ENCODE measurements around the gene PAPSS2. TPM values are rescaled to one million over a fixed set of nuclear protein-coding genes. Genes with fewer than 3 reads are reported as not detected.
A peak's percentile ranks its signal among the peaks of the same experiment; 100 is the strongest.
"Not testable (repeated sequence)": the region's sequence is repeated elsewhere in the genome, so short reads cannot be mapped to it uniquely, and the experiment has no call there.

PAPSS2 gene
- total RNA-seq, 1 donor from 2014 or later: 21.1 TPM

- no peak overlapping the region for H3K4me3 Mint-ChIP-seq
- H3K27ac Mint-ChIP-seq: no peak overlapping the region
- DNase-seq (ENCODE audit: extremely low spot score, unreplicated experiment): no peak
- H3K9me3 Mint-ChIP-seq: peaks cover 4% of the 10 kb centered on the region
- TF ChIP-seq, protein P1, sequence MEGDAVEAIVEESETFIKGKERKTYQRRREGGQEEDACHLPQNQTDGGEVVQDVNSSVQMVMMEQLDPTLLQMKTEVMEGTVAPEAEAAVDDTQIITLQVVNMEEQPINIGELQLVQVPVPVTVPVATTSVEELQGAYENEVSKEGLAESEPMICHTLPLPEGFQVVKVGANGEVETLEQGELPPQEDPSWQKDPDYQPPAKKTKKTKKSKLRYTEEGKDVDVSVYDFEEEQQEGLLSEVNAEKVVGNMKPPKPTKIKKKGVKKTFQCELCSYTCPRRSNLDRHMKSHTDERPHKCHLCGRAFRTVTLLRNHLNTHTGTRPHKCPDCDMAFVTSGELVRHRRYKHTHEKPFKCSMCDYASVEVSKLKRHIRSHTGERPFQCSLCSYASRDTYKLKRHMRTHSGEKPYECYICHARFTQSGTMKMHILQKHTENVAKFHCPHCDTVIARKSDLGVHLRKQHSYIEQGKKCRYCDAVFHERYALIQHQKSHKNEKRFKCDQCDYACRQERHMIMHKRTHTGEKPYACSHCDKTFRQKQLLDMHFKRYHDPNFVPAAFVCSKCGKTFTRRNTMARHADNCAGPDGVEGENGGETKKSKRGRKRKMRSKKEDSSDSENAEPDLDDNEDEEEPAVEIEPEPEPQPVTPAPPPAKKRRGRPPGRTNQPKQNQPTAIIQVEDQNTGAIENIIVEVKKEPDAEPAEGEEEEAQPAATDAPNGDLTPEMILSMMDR (conservative IDR thresholded peaks at IDR 0.05): peak; percentile 85
- no peaks in the 10 kb centered on the region for H3K27me3 Mint-ChIP-seq
- H3K36me3 Mint-ChIP-seq: no peaks in the 10 kb centered on the region
- peaks cover 11% of the 10 kb centered on the region for H3K4me1 Mint-ChIP-seq (ENCODE audit: unreplicated experiment)
Observed at GRCh38 chr10:87734987-87735827, 75.5 kb downstream of the PAPSS2 start.

GRCh38 chr10:87738253-87738652 lies 78.6 kb downstream of the PAPSS2 start:
- not testable (repeated sequence) for DNase-seq (ENCODE audit: extremely low spot score, unreplicated experiment); H3K27me3 Mint-ChIP-seq; H3K27ac Mint-ChIP-seq; H3K4me3 Mint-ChIP-seq; H3K4me1 Mint-ChIP-seq (ENCODE audit: unreplicated experiment); H3K9me3 Mint-ChIP-seq; H3K36me3 Mint-ChIP-seq

DNA sequence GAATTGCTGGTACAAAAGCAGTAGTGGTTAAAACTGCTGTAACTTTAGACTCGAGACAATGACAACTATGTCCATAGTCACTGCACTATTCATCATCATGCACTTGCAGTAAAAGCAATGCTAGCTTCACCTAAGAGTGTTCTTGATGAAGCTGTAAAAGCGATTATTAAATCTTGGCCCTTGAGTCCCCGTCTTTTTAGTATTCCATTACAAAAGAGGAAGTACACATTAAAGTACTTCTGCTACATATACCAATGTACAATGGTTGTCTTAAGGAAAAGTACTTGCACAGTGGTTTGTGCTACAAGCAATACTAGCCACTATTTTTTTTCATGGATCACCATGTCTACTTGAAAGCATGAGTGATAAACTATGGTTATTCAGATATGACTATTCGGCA lies 80.0 kb downstream of the PAPSS2 start:
- Mint-ChIP-seq H3K9me3 (no peaks in the 10 kb centered on the region), H3K27me3 (no peaks in the 10 kb centered on the region), H3K27ac (no peak overlapping the region), H3K36me3 (peaks cover 4% of the 10 kb centered on the region), H3K4me1 (ENCODE audit: unreplicated experiment) (peaks cover 8% of the 10 kb centered on the region), H3K4me3 (no peak overlapping the region)
- TF ChIP-seq, protein P1 (conservative IDR thresholded peaks at IDR 0.05): no peak
- DNase-seq (ENCODE audit: extremely low spot score, unreplicated experiment): no peak

- H3K4me1 Mint-ChIP-seq (ENCODE audit: unreplicated experiment): peaks cover 2% of the 10 kb centered on the region
- TF ChIP-seq, protein P1 (conservative IDR thresholded peaks at IDR 0.05): no peak
- H3K36me3 Mint-ChIP-seq: peaks cover 4% of the 10 kb centered on the region
- H3K4me3 Mint-ChIP-seq: no peak overlapping the region
- no peaks in the 10 kb centered on the region for H3K9me3 Mint-ChIP-seq
- DNase-seq (ENCODE audit: extremely low spot score, unreplicated experiment): no peak
- no peak overlapping the region for H3K27ac Mint-ChIP-seq
- H3K27me3 Mint-ChIP-seq: no peaks in the 10 kb centered on the region
Observed at GRCh38 chr10:87740254-87740655, 80.6 kb downstream of the PAPSS2 start.

- H3K4me1 Mint-ChIP-seq (ENCODE audit: unreplicated experiment); DNase-seq (ENCODE audit: extremely low spot score, unreplicated experiment); H3K9me3 Mint-ChIP-seq; H3K36me3 Mint-ChIP-seq; H3K4me3 Mint-ChIP-seq; H3K27me3 Mint-ChIP-seq; H3K27ac Mint-ChIP-seq: not testable (repeated sequence)
Observed at GRCh38 chr10:87742992-87743610, 83.4 kb downstream of the PAPSS2 start.

GRCh38 chr10:87744606-87745005 lies 84.9 kb downstream of the PAPSS2 start:
- Mint-ChIP-seq H3K4me3 (no peak overlapping the region), H3K27ac (no peak overlapping the region), H3K36me3 (peaks cover 7% of the 10 kb centered on the region), H3K4me1 (ENCODE audit: unreplicated experiment) (peaks cover 5% of the 10 kb centered on the region), H3K9me3 (no peaks in the 10 kb centered on the region), H3K27me3 (no peaks in the 10 kb centered on the region)
- no peak for DNase-seq (ENCODE audit: extremely low spot score, unreplicated experiment)
- TF ChIP-seq, protein P1 (conservative IDR thresholded peaks at IDR 0.05): no peak
